Tibial artery (tissue), 4 donors: ENCODE results near the gene GRID2.

Experiments used
- DNase-seq, 2 donors: peaks; one replicate each; pipeline ENCODE4 v3.0.0-alpha.2; 2019
- H3K27ac ChIP-seq, 2 donors: fragments of 200-600 bp; sonication (generic) in 1 of 2; 1 replicate in 1 of 2; 2 replicates in 1 of 2; pipeline ENCODE4 v1.5.1; 2018 to 2019; ENCODE audit warnings: mild to moderate bottlenecking in 1 of 2
- H3K27me3 ChIP-seq, 2 donors: fragments of 200-600 bp; sonication (generic) in 1 of 2; one replicate each; pipeline versions ENCODE4 v1.5.1 to v1.6.0; 2016 to 2019
- H3K36me3 ChIP-seq, 3 donors: fragments of 200-600 bp; sonication (generic) in 2 of 3; one replicate each; pipeline ENCODE4 v1.5.1; 2016 to 2019; ENCODE audit warnings: mild to moderate bottlenecking in 2 of 3
- H3K4me1 ChIP-seq, 4 donors: fragments of 200-600 bp; sonication (generic) in 2 of 4; 1 replicate in 3 of 4; 2 replicates in 1 of 4; pipeline ENCODE4 v1.5.1; 2016 to 2019
- H3K4me3 ChIP-seq, 2 donors: fragments of 200-600 bp; sonication (generic) in 1 of 2; 1 replicate in 1 of 2; 2 replicates in 1 of 2; pipeline ENCODE4 v1.5.1; 2018 to 2019; ENCODE audit warnings: mild to moderate bottlenecking in 2 of 2
- H3K9me3 ChIP-seq, 3 donors: fragments of 200-600 bp; sonication (generic) in 1 of 3; one replicate each; pipeline ENCODE4 v1.5.1; 2016 to 2019
- CTCF ChIP-seq, 2 experiments: fragments of 200-600 bp in 1 of 2; fragments of 450-650 bp in 1 of 2; IDR thresholded peaks; one replicate each; pipeline ENCODE4 v1.5.1; 2017 to 2019; ENCODE audit warnings: antibody characterized with exemption in 2 of 2, mild to moderate bottlenecking in 1 of 2, moderate library complexity in 1 of 2
- intact Hi-C: fragments of 100-400 bp; cut with DNase I; formaldehyde crosslinking; loops from one replicate; pipeline ENCODE4 v1.15.0; 2023; ENCODE audit warnings: low total_unique reads

Gene GRID2

GRCh38 chr4:92969650-92970379, 666.0 kb downstream of the GRID2 start:
- no peak for DNase-seq
- H3K4me3 ChIP-seq, result no peak overlapping the region
- peaks cover 0 to 10% (median 3%) of the 10 kb centered on the region in 4 donors for H3K4me1 ChIP-seq
- H3K36me3 ChIP-seq, result no peaks in the 10 kb centered on the region
- intact Hi-C loops, result no loop called here
- TF ChIP-seq CTCF (IDR thresholded peaks at IDR 0.05), result no peak
- H3K27me3 ChIP-seq, result no peaks in the 10 kb centered on the region
- no peaks in the 10 kb centered on the region for H3K9me3 ChIP-seq
- no peak overlapping the region for H3K27ac ChIP-seq

- Histone ChIP-seq H3K4me3 (no peak overlapping the region), H3K9me3 (no peaks in the 10 kb centered on the region), H3K27me3 (no peaks in the 10 kb centered on the region), H3K4me1 (peaks cover 0 to 10% (median 3%) of the 10 kb centered on the region in 4 donors), H3K36me3 (no peaks in the 10 kb centered on the region), H3K27ac (no peak overlapping the region)
- intact Hi-C loops, result no loop called here
- no peak for DNase-seq
- TF ChIP-seq CTCF (IDR thresholded peaks at IDR 0.05), result no peak
Observed at GRCh38 chr4:92970996-92971395, 667.2 kb downstream of the GRID2 start.

GRCh38 chr4:92988301-92988700, 684.5 kb downstream of the GRID2 start:
- Histone ChIP-seq H3K4me3 (no peak overlapping the region), H3K27ac (no peak overlapping the region), H3K9me3 (no peaks in the 10 kb centered on the region), H3K4me1 (no peaks in the 10 kb centered on the region), H3K27me3 (no peaks in the 10 kb centered on the region), H3K36me3 (no peaks in the 10 kb centered on the region)
- intact Hi-C loops, result no loop called here
- no peak for DNase-seq
- no peak for TF ChIP-seq CTCF (IDR thresholded peaks at IDR 0.05)

GRCh38 chr4:92992758-92993157, 689.0 kb downstream of the GRID2 start:
- Histone ChIP-seq H3K9me3 (no peaks in the 10 kb centered on the region), H3K27me3 (no peaks in the 10 kb centered on the region), H3K27ac (no peak overlapping the region), H3K36me3 (no peaks in the 10 kb centered on the region), H3K4me1 (no peaks in the 10 kb centered on the region), H3K4me3 (no peak overlapping the region)
- DNase-seq, result no peak
- intact Hi-C loops, result no loop called here
- TF ChIP-seq CTCF (IDR thresholded peaks at IDR 0.05), result no peak

GRCh38 chr4:92994727-92995126, 691.0 kb downstream of the GRID2 start:
- no peak overlapping the region for H3K27ac ChIP-seq
- TF ChIP-seq CTCF (IDR thresholded peaks at IDR 0.05), result no peak
- no peak overlapping the region for H3K4me3 ChIP-seq
- no peaks in the 10 kb centered on the region for H3K9me3 ChIP-seq
- H3K27me3 ChIP-seq, result no peaks in the 10 kb centered on the region
- H3K36me3 ChIP-seq, result no peaks in the 10 kb centered on the region
- H3K4me1 ChIP-seq, result no peaks in the 10 kb centered on the region
- intact Hi-C loops, result no loop called here
- DNase-seq, result no peak

- H3K4me1 ChIP-seq, result no peaks in the 10 kb centered on the region
- no peaks in the 10 kb centered on the region for H3K27me3 ChIP-seq
- intact Hi-C loops, result no loop called here
- H3K36me3 ChIP-seq, result no peaks in the 10 kb centered on the region
- H3K27ac ChIP-seq, result no peak overlapping the region
- TF ChIP-seq CTCF (IDR thresholded peaks at IDR 0.05), result no peak
- no peak overlapping the region for H3K4me3 ChIP-seq
- no peak for DNase-seq
- H3K9me3 ChIP-seq, result no peaks in the 10 kb centered on the region
Observed at GRCh38 chr4:92996533-92996932, 692.8 kb downstream of the GRID2 start.
